MM.1S (cell line): ENCODE data around the gene RPE.

Experiments
- DNase-seq: peaks from one replicate; pipeline ENCODE4 v3.0.0-alpha.2; 2015
- H2AFZ ChIP-seq: fragments of 300-600 bp; sonication (generic); 2 replicates; pipeline ENCODE4 v1.6.0; 2016; ENCODE audit warnings: antibody characterized with exemption, low read length
- H3F3A ChIP-seq: fragments of 300-600 bp; sonication (generic); 2 replicates; pipeline ENCODE4 v1.6.1; 2016; ENCODE audit warnings: mild to moderate bottlenecking, antibody characterized with exemption, low read length, moderate library complexity, mixed read lengths; ENCODE audit not compliant: insufficient read depth
- H3K27ac ChIP-seq: fragments of 300-600 bp; sonication (generic); 2 replicates; pipeline ENCODE4 v1.5.1; 2016; ENCODE audit warnings: mild to moderate bottlenecking, low read length
- H3K27me3 ChIP-seq: fragments of 300-600 bp; sonication (generic); replicated peaks from 2 replicates; pipeline ENCODE4 v1.6.0; 2016; ENCODE audit warnings: low read length; ENCODE audit not compliant: insufficient read depth
- H3K36me3 ChIP-seq: fragments of 300-600 bp; sonication (generic); replicated peaks from 2 replicates; pipeline ENCODE4 v1.6.1; 2016; ENCODE audit warnings: mild to moderate bottlenecking, low read length, mixed read lengths; ENCODE audit not compliant: insufficient read depth
- H3K4me1 ChIP-seq: fragments of 300-600 bp; sonication (generic); 2 replicates; pipeline ENCODE4 v1.6.1; 2016; ENCODE audit warnings: low read length, mixed read lengths
- H3K4me2 ChIP-seq: fragments of 300-600 bp; sonication (generic); 2 replicates; pipeline ENCODE4 v1.6.0; 2016; ENCODE audit warnings: low read depth, low read length
- H3K4me3 ChIP-seq: fragments of 300-600 bp; sonication (generic); 2 replicates; pipeline ENCODE4 v1.5.1; 2016; ENCODE audit warnings: low read length, mixed read lengths
- H3K79me2 ChIP-seq: fragments of 300-600 bp; sonication (generic); 2 replicates; pipeline ENCODE4 v1.6.1; 2016; ENCODE audit warnings: mixed run types, low read length, mixed read lengths
- H3K9ac ChIP-seq: fragments of 300-600 bp; sonication (generic); 2 replicates; pipeline ENCODE4 v1.6.1; 2016; ENCODE audit warnings: low read length, mixed read lengths
- H3K9me2 ChIP-seq: fragments of 300-600 bp; sonication (generic); replicated peaks from 2 replicates; pipeline ENCODE4 v1.6.1; 2016; ENCODE audit warnings: mild to moderate bottlenecking, low read length, mixed read lengths; ENCODE audit not compliant: insufficient read depth
- H3K9me3 ChIP-seq: fragments of 300-600 bp; sonication (generic); replicated peaks from 2 replicates; pipeline ENCODE4 v1.6.1; 2016; ENCODE audit warnings: mild to moderate bottlenecking, low read length, mixed read lengths; ENCODE audit not compliant: insufficient read depth
- H4K20me1 ChIP-seq: fragments of 300-600 bp; sonication (generic); 2 replicates; pipeline ENCODE4 v1.6.1; 2016; ENCODE audit warnings: mild to moderate bottlenecking, low read length, moderate library complexity, mixed read lengths; ENCODE audit not compliant: insufficient read depth
- CTCF ChIP-seq: fragments of 300-600 bp; sonication (generic); IDR thresholded peaks from 2 replicates; pipeline ENCODE4 v1.5.1; 2016; ENCODE audit warnings: antibody characterized with exemption, low read length, mixed read lengths
- EZH2 ChIP-seq: fragments of 300-600 bp; sonication (generic); optimal IDR thresholded peaks from 2 replicates; pipeline ENCODE3; 2017; ENCODE audit warnings: low read depth, mild to moderate bottlenecking, antibody characterized with exemption, low read length, mixed read lengths
- EZH2phosphoT487 ChIP-seq: fragments of 300-600 bp; sonication (generic); IDR thresholded peaks from 2 replicates; pipeline ENCODE4 v1.6.1; 2018; ENCODE audit warnings: antibody characterized with exemption, low read length

Gene RPE

GRCh38 chr2:210009126-210009525, 6.7 kb downstream of the RPE start:
- Histone ChIP-seq H2AFZ (no peak overlapping the region), H3K79me2 (peaks cover 98% of the 10 kb centered on the region), H3F3A (no peaks in the 10 kb centered on the region), H3K27me3 (no peaks in the 10 kb centered on the region), H3K9ac (no peak overlapping the region), H3K36me3 (no peaks in the 10 kb centered on the region; the same call in 1 of the 2 replicates), H3K27ac (no peak overlapping the region), H3K4me2 (no peak overlapping the region), H3K4me1 (peaks cover 7% of the 10 kb centered on the region; the same call in 1 of the 2 replicates), H3K4me3 (no peak overlapping the region), H4K20me1 (peaks cover 19% of the 10 kb centered on the region; the same call in 1 of the 2 replicates), H3K9me2 (no peaks in the 10 kb centered on the region), H3K9me3 (no peaks in the 10 kb centered on the region)
- TF ChIP-seq CTCF: no peak
- TF ChIP-seq EZH2: no peak
- no peak for TF ChIP-seq EZH2phosphoT487
- no peak for DNase-seq

GRCh38 chr2:210009896-210010295, 7.5 kb downstream of the RPE start:
- H3K4me1 ChIP-seq: no peaks in the 10 kb centered on the region
- peaks cover 18% of the 10 kb centered on the region; the same call in 1 of the 2 replicates for H4K20me1 ChIP-seq
- H2AFZ ChIP-seq: no peak overlapping the region
- H3K9ac ChIP-seq: no peak overlapping the region
- no peak for DNase-seq
- no peak overlapping the region for H3K4me3 ChIP-seq
- no peaks in the 10 kb centered on the region for H3K27me3 ChIP-seq
- H3K27ac ChIP-seq: no peak overlapping the region
- no peak overlapping the region for H3K4me2 ChIP-seq
- no peaks in the 10 kb centered on the region for H3F3A ChIP-seq
- H3K79me2 ChIP-seq: peaks cover 97% of the 10 kb centered on the region
- H3K36me3 ChIP-seq: no peaks in the 10 kb centered on the region; the same call in 1 of the 2 replicates
- no peaks in the 10 kb centered on the region for H3K9me3 ChIP-seq
- TF ChIP-seq CTCF (no peak), EZH2 (no peak), EZH2phosphoT487 (no peak)
- no peaks in the 10 kb centered on the region for H3K9me2 ChIP-seq

- no peak overlapping the region for H3K27ac ChIP-seq
- peaks cover 10% of the 10 kb centered on the region for H3K79me2 ChIP-seq
- H3K36me3 ChIP-seq: peaks cover 33% of the 10 kb centered on the region
- no peaks in the 10 kb centered on the region for H3K9me3 ChIP-seq
- no peaks in the 10 kb centered on the region for H3F3A ChIP-seq
- H3K4me2 ChIP-seq: no peak overlapping the region
- H3K4me3 ChIP-seq: no peak overlapping the region
- no peak for TF ChIP-seq CTCF
- TF ChIP-seq EZH2: no peak
- TF ChIP-seq EZH2phosphoT487: no peak
- no peaks in the 10 kb centered on the region for H3K27me3 ChIP-seq
- no peaks in the 10 kb centered on the region for H3K9me2 ChIP-seq
- H4K20me1 ChIP-seq: no peaks in the 10 kb centered on the region
- H3K9ac ChIP-seq: no peak overlapping the region
- DNase-seq: no peak
- no peak overlapping the region for H2AFZ ChIP-seq
- H3K4me1 ChIP-seq: no peaks in the 10 kb centered on the region
Observed at GRCh38 chr2:210020138-210020537, 17.7 kb downstream of the RPE start.
